Smooth muscle cell (in vitro differentiated cells): Measurements from ENCODE around the gene CACNA1C. TPM values are rescaled to one million over a fixed set of nuclear protein-coding genes. Genes with fewer than 3 reads are reported as not detected.

ENCODE experiments used
- DNase-seq: peaks from one replicate; lab custom pipeline; 2025; ENCODE audit not compliant: unreplicated experiment; lab: John Stamatoyannopoulos, UW
- H2AFZ ChIP-seq: fragments of 200-600 bp; sonication (generic); 2 replicates; pipeline ENCODE4 v1.6.0; 2016; ENCODE audit warnings: antibody characterized with exemption, low read depth, mild to moderate bottlenecking
- H3F3A ChIP-seq: fragments of 200-600 bp; sonication (generic); 2 replicates; pipeline ENCODE4 v1.6.0; 2017; ENCODE audit warnings: antibody characterized with exemption, low read depth
- H3K27ac ChIP-seq: fragments of 200-600 bp; sonication (generic); 2 replicates; pipeline ENCODE4 v1.5.1; 2016; ENCODE audit warnings: low read depth, mild to moderate bottlenecking
- H3K27me3 ChIP-seq: fragments of 200-600 bp; sonication (generic); 2 replicates; pipeline ENCODE4 v1.6.1; 2016; ENCODE audit warnings: low read depth, mild to moderate bottlenecking
- H3K36me3 ChIP-seq: fragments of 200-600 bp; sonication (generic); 2 replicates; pipeline ENCODE4 v1.5.1; 2016; ENCODE audit warnings: low read depth
- H3K4me1 ChIP-seq: fragments of 200-600 bp; sonication (generic); 2 replicates; pipeline ENCODE4 v1.5.1; 2016; ENCODE audit warnings: low read depth
- H3K4me2 ChIP-seq: fragments of 200-600 bp; sonication (generic); 2 replicates; pipeline ENCODE4 v1.6.0; 2016; ENCODE audit warnings: mild to moderate bottlenecking
- H3K4me3 ChIP-seq: fragments of 200-600 bp; sonication (generic); 2 replicates; pipeline ENCODE4 v1.5.1; 2016; ENCODE audit warnings: mild to moderate bottlenecking
- H3K79me2 ChIP-seq: fragments of 200-600 bp; sonication (generic); 2 replicates; pipeline ENCODE4 v1.6.0; 2016; ENCODE audit warnings: low read depth, mild to moderate bottlenecking
- H3K9ac ChIP-seq: fragments of 200-600 bp; sonication (generic); 2 replicates; pipeline ENCODE4 v1.6.0; 2016; ENCODE audit warnings: low read depth
- H3K9me3 ChIP-seq: fragments of 200-600 bp; sonication (generic); replicated peaks from 2 replicates; pipeline ENCODE4 v1.5.1; 2016; ENCODE audit warnings: low read depth
- H4K20me1 ChIP-seq: fragments of 200-600 bp; sonication (generic); 2 replicates; pipeline ENCODE4 v1.6.0; 2016; ENCODE audit warnings: low read depth
- WGBS: methylation state at CpG from one replicate; pipeline ENCODE4 v1.1.7; 2016; ENCODE audit warnings: low lambda C conversion rate; 5-methylcytosine and 5-hydroxymethylcytosine counted together
- polyA plus RNA-seq: library from polyadenylated mRNA; unstranded; fragments of >200 nt; fragmentation: Nextera tagmentation; extraction: Ambion mirVana; gene quantifications from 2 replicates; pipeline ENCODE4 v1.2.1, GENCODE V29; 2016
- total RNA-seq: library from RNA; depleted of rRNA; stranded (reverse); fragments of >200 nt; gene quantifications from 2 replicates; pipeline ENCODE4 v1.2.3, GENCODE V29; 2014
- TF ChIP-seq, protein P1 (sequence below): fragments of 200-600 bp; sonication (generic); IDR thresholded peaks from 2 replicates; pipeline ENCODE4 v1.5.1; 2017; ENCODE audit warnings: borderline replicate concordance, mild to moderate bottlenecking, antibody characterized with exemption; ENCODE audit not compliant: insufficient read depth, poor library complexity, severe bottlenecking

Gene CACNA1C
- total and polyA plus RNA-seq, 2 experiments from 2014 or later: 1.6 to 4.5 TPM

DNA sequence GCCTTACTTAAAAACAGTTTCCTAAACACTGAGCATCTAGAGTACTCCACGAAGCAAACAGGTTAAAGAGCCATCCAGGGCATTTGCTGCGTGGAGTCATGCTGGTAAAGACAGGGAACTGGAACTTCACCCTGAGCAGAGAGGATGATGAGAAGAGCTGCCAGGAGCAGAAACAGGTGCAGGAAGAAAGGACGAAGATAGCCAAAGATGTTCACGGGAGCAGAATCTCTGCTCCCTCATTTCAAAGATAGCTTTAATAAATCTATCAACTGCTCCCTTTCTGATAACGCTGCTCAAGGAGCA lies 461.2 kb downstream of the CACNA1C start:
- 84% methylated on average over 5 of the region's 5 CpGs for WGBS
- no peak overlapping the region for H3K4me3 ChIP-seq
- H3F3A ChIP-seq: no peaks in the 10 kb centered on the region
- no peaks in the 10 kb centered on the region for H3K9me3 ChIP-seq
- H3K79me2 ChIP-seq: no peaks in the 10 kb centered on the region
- no peak overlapping the region for H2AFZ ChIP-seq
- no peaks in the 10 kb centered on the region for H3K27me3 ChIP-seq
- no peak overlapping the region for H3K9ac ChIP-seq
- no peaks in the 10 kb centered on the region for H3K36me3 ChIP-seq
- H3K27ac ChIP-seq: no peak overlapping the region
- H3K4me2 ChIP-seq: no peak overlapping the region
- no peaks in the 10 kb centered on the region for H4K20me1 ChIP-seq
- no peaks in the 10 kb centered on the region for H3K4me1 ChIP-seq
- DNase-seq: no peak
- TF ChIP-seq, protein P1, sequence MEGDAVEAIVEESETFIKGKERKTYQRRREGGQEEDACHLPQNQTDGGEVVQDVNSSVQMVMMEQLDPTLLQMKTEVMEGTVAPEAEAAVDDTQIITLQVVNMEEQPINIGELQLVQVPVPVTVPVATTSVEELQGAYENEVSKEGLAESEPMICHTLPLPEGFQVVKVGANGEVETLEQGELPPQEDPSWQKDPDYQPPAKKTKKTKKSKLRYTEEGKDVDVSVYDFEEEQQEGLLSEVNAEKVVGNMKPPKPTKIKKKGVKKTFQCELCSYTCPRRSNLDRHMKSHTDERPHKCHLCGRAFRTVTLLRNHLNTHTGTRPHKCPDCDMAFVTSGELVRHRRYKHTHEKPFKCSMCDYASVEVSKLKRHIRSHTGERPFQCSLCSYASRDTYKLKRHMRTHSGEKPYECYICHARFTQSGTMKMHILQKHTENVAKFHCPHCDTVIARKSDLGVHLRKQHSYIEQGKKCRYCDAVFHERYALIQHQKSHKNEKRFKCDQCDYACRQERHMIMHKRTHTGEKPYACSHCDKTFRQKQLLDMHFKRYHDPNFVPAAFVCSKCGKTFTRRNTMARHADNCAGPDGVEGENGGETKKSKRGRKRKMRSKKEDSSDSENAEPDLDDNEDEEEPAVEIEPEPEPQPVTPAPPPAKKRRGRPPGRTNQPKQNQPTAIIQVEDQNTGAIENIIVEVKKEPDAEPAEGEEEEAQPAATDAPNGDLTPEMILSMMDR: no peak

DNA sequence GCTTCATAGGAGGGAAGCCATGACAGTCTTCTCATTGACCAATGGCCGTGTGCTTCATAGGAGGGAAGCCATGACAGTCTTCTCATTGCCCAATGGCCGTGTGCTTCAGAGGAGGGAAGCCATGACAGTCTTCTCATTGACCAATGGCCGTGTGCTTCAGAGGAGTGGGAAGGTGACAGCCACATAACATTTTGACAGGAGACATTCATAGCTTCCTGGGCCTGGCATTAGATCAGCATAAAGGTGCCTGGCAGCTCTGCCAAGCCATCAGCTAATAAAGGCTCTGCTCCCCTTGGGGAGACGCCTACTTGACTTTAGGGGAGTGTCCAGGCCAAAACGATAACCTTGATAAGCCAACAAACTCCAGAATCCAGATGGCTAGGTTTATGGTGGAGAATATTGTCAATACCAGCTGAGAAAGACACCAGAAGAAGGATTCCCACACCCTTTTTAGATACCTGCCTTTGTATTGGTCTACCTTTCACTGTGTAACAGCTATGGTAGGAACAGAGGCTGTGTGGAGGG lies 468.0 kb downstream of the CACNA1C start:
- TF ChIP-seq, protein P1: no peak
- no peak overlapping the region for H3K4me2 ChIP-seq
- H2AFZ ChIP-seq: no peak overlapping the region
- H3K9ac ChIP-seq: no peak overlapping the region
- H3F3A ChIP-seq: no peaks in the 10 kb centered on the region
- no peak overlapping the region for H3K27ac ChIP-seq
- H3K36me3 ChIP-seq: no peaks in the 10 kb centered on the region
- no peaks in the 10 kb centered on the region for H3K79me2 ChIP-seq
- WGBS: 80% methylated on average over 5 of the region's 5 CpGs
- DNase-seq: no peak
- H3K27me3 ChIP-seq: no peaks in the 10 kb centered on the region
- H3K4me3 ChIP-seq: no peak overlapping the region
- H3K4me1 ChIP-seq: no peaks in the 10 kb centered on the region
- H3K9me3 ChIP-seq: no peaks in the 10 kb centered on the region
- no peaks in the 10 kb centered on the region for H4K20me1 ChIP-seq

GRCh38 chr12:2523317-2523716 lies 470.5 kb downstream of the CACNA1C start:
- Histone ChIP-seq H3K79me2 (no peaks in the 10 kb centered on the region), H3K4me2 (no peak overlapping the region), H3K9ac (no peak overlapping the region), H4K20me1 (no peaks in the 10 kb centered on the region), H3F3A (no peaks in the 10 kb centered on the region), H3K9me3 (no peaks in the 10 kb centered on the region), H3K4me1 (no peaks in the 10 kb centered on the region), H3K27me3 (no peaks in the 10 kb centered on the region), H3K27ac (no peak overlapping the region), H2AFZ (no peak overlapping the region), H3K4me3 (no peak overlapping the region), H3K36me3 (no peaks in the 10 kb centered on the region)
- TF ChIP-seq, protein P1: no peak
- WGBS: 82% methylated on average over 9 of the region's 9 CpGs
- DNase-seq: no peak

GRCh38 chr12:2523844-2524243 lies 471.1 kb downstream of the CACNA1C start:
- no peak overlapping the region for H2AFZ ChIP-seq
- H3K36me3 ChIP-seq: no peaks in the 10 kb centered on the region
- TF ChIP-seq, protein P1: no peak
- no peaks in the 10 kb centered on the region for H3K9me3 ChIP-seq
- H3K79me2 ChIP-seq: no peaks in the 10 kb centered on the region
- 59% methylated on average over 6 of the region's 6 CpGs for WGBS
- H3F3A ChIP-seq: no peaks in the 10 kb centered on the region
- H4K20me1 ChIP-seq: no peaks in the 10 kb centered on the region
- no peak overlapping the region for H3K27ac ChIP-seq
- H3K9ac ChIP-seq: no peak overlapping the region
- H3K4me3 ChIP-seq: no peak overlapping the region
- DNase-seq: no peak
- no peaks in the 10 kb centered on the region for H3K27me3 ChIP-seq
- H3K4me1 ChIP-seq: no peaks in the 10 kb centered on the region
- H3K4me2 ChIP-seq: no peak overlapping the region
